Activated T-cell treated with anti-CD3 and anti-CD28 coated beads for 48 hours (primary cell): ENCODE measurements around the gene CHRNB2.
A peak's percentile ranks its signal among the peaks of the same experiment; 100 is the strongest.

Experiments
- DNase-seq: peaks from one replicate; pipeline ENCODE4 v3.0.0-alpha.2; 2020; ENCODE audit warnings: low read depth

The CHRNB2 gene

DNA sequence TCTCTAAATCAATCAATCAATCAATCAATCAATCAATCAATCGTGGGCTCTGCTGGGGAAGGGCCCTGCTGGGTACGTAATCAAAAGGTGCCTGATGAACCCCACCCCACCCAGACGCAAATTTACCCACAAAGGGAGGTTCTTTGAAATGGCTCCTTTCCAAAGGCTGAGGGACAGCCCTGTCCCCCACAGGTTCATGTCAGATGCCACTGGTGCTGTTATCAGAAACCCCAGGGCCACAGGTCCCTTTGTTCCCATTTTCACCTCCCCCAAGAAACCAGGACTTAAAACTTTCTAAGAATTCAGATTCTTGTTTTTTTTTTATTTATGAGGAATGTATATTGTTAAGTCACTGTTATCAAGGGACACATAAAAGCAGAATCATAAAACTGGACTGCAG, 14.2 kb downstream of the CHRNB2 start:
- DNase-seq = no peak

DNA sequence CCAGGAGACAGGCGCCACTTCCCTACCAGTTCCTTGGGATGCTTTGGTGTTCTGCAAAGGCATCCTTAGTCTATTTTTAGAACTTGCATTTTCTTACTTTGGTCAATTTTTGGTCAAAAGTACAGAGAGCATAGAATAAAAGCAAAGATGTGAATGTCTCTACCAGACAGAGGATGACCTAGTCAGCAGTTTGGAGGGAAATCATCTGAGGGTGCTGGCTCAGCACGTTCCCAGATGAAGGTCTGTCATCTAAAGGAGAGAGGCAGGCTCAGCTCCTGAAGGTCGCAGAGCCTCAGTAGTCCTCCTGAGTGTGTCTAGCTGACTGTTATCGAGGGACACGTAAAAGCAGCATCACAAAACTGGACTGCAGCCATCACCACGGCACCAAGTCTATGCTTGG, 15.3 kb downstream of the CHRNB2 start:
- no peak for DNase-seq

DNA sequence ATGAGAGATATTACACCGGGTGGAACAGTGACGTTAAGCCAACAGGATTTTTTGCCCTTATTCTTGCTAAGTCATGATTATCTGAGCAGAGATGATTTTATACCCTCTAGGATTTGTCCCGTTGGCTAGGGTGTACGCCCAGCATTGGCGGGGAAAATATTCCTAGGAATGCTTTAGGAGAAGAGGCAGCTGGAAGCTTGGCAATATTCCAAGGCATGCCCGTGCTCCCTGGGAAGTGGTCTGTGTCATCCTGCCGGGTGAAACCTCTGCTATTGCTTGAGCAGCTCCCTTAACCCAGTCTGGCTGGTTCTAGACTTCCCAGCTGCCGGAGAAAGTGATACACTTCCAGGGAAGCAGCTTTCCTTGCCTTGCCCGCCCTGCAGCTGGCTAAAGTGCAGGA, 16.2 kb downstream of the CHRNB2 start:
- DNase-seq = no peak

DNA sequence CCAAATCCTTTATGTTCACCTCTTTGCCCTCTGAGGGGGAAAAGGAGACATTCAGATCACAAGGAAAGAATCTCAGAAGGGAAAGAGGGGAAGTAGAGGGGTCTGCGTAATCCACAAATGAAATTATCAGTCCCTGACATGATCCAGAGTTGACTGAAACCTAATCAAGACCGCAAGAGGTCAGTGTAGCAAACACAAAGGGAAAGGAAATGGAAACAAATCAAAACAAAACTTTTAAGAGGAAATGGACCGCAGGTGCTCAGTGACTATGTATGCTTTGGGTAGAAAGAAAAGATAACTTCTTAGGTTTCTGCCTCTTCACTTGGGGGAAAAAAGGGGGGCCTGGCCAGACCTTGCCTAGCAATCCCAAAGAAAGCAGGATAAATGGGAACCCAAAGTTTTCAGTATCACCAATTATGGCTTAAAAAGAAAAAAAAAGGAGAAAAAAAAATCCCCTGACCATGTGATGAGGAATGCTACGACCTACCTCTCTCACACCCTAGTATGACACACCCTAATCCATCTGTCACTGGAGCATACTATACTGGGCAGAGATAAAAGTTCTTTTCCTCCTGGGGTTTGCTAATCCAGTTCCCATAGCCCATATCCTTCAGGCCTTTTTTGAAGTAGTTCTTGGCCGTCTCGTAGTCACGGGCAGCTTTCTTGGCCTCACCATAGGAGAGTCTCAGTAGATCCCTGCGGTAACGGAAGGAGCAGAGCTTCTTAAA, 16.9 kb downstream of the CHRNB2 start:
- no peak for DNase-seq

DNA sequence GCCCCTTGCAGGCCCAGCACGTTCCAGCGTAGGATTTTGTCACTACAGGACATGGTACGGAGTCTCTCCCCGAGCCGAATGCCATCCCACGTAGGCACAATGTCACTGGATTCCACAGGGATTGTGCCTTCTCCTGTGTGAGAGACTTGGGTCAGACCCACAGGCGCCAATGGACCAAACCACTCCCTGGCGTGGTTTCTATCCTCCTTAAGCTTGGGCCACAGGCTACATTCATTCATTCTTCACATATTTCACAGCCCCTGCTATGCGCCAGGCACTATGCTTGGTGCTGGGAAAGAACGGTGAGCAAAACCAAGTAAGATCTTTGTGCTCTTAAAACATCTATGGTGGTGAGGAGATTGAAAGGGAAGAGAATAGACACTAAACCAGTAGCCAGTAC, 18.7 kb downstream of the CHRNB2 start:
- DNase-seq = no peak

DNA sequence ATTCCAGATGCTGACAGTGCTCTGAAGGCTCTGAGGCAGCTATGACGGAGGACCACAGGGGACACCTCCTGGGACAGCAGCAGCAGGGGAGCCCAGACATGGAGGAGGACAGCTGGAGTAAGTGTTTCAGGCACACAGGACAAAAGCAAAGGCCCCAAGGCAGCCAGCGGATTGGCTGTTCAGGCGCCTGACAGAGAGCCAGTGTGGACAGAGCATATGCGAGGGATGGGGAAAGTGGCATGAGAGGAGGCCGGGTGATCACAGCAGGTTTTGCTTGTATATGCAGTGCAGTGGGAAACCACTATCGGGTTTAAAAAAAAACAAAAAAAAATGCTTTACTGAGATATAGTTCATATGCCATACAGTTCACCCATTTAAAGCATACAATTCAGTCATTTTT, 19.1 kb downstream of the CHRNB2 start:
- DNase-seq = no peak

DNA sequence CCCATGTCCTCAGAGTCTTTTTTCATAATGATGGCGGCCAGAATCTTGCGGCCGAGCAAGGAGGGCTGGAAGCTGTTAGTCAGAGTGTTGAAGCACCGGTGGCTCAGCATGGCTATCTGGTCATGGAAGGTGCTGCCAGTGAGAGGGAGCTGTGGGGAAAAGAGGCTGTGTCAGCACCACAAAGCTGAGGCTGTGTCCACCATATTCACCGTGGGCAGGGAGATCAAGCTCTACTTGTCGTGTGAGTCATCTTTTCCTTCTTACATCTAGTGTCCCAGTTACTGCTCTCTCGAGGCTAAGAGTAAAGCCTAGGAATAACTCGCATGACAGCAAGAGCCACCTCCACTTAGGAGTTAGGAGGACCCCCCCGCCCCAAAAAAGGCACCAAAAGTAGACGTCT, 22.2 kb downstream of the CHRNB2 start:
- DNase-seq = no peak

DNA sequence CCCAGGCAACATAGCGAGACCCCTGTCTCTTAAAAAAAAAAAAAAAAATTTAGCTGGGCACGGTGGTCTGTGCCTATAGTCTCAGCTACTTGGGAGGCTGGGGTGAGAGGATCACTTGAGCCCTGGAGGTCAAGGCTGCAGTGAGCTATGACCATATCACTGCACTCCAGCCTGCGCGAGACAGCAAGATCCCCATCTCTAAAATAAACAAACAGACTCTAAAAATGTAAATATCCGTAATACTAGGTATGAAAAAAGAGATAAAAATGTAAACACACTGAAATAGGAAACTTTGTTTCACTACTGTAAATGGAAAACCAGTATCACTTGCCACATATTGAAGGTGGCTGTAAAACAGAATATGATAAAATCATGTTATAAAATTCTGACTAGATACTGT, 23.2 kb downstream of the CHRNB2 start:
- no peak for DNase-seq

DNA sequence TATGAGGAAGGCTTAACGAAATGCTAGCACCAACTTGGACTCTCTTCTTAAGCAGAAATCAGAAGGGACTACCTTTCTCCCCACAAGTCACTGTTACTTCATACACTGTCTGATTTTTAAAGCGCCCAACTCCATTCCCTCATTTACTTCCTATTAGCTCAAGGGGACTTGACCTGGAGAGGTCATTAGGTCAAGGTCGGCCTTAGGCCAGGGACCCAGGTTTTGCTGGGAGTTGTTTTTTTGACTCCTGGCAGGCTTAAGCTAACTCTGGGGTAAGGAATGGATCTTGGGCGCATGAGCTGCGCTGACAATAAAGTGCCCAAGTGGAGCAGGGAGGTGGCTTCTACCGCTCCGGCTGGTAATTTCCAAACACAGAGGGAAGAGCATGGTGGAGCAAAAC, 23.6 kb downstream of the CHRNB2 start:
- DNase-seq = no peak

DNA sequence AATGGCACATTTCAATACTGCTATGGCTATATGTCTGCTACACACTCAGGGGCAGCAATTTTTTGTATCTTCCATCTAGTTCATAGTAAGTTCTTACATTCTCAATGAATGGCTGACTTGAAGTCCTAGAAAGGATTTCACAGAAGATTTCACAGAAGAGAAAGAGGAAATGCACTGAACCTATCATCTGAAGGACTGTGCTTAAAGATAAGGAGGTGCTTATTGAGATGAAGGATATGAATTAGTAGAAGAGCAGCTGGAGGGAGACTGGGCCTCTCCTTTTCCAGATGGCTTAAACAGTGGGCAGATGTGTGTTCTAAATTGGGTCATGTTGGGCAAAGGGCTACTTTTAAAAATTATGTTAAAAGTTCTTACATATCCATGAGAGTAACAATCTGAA, 25.8 kb downstream of the CHRNB2 start:
- no peak for DNase-seq

DNA sequence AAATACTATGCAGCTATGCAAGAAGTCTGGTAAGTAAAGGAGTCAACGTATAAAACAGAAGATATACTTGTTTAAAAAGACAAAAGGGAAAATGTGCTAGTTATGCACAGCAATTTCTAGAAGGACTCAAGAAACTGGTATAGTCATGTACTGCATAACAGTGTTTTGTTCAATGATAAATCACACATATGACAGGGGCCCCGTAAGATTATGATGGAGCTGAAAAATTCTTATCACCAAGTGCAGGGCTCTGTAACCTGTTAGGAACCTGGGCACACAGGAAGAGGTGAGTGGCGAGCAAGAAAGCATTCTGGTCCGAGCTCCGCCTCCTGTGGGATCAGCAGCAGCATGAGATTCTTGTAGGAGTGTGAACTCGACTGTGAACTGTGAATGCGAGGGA, 27.2 kb downstream of the CHRNB2 start:
- DNase-seq = no peak

DNA sequence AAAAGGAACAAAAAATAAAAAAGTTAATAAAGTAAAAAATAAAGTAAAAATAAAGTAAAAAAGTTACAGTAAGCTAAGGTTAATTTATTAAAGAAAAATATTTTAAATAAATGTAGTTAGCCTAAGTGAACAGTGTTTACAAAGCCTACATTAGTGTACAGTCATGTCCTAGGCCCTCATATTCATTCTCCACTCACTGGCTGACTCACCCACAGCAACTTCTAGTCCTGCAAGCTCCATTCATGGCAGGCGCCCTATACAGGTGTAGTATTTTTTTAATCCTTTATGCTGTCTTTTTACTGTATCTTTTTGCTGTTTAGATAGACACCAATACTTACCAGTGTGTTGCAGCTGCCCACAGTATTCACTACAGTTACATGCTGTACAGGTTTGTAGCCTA, 28.0 kb downstream of the CHRNB2 start:
- no peak for DNase-seq

DNA sequence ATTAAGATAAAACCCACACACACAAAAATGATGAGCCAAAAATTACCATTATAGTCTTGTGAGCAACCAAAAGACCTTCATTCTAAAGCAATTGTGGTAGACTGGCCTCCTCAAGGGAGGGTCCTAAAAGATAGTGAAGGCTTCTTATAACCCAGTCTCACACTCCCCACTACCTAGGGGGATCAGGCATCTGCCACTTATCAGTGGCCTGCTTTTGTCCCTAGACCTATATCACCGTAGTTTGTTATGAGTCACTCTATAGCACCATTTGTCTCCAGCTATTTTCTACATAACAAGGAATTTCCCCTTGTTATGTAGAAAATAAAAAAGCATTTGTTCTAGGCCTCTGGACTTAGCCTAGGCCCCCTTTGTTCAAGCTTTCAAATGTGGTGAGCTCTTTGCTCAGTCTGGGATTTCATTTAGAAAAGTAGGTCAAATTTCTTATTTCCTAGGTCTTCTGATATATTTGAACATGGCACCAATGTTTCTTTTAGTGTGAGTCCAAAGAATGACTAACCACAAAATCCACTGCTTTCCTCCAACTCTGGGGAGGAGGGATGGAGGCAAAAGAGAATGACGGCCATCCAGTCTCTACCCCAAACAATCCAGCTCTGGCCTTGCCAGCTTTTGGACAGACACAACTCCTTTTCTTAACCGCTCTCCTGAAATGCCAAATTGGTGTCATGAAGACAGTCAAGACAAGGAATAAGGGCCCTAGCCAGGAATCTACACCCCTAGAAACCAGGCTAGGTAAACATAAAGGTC, 31.5 kb downstream of the CHRNB2 start:
- no peak for DNase-seq

DNA sequence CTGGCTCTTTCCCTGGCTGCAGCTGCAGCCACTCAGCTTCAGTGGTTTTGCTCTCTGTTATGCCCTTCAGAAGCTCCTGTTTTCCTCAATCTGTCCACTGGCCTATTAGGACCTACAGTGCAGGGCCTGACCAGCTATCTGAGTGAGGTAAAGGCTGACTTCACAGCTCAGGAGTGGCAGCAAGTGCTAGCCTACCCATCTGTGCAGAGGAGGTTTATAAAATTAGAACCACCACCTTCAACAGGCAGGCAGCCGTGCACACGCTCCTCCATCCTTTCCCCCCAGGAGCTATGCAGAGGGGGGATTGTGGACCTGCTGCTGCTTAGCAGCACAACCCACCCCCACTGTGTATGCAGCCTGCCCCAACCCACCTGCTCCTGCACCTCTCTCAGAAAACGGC, 32.1 kb downstream of the CHRNB2 start:
- DNase-seq = no peak

DNA sequence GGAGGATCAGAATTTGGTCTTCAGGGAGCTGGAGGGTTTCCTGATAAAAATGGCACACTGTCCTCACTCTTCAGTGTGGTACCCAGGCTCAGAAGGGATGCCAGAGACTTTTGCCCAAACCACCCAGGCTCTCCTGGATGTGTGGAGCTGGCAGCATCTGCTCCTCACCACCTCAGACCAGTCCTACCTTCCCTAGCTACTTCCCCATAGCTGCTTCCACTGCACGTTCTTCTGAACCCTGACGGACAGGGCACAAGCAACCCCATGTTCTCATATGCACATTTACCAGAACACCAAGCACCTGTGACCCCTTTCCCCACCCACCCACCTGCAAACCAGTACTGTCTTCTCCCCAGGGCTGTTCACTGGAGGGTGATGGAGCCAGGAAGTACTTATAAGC, 35.7 kb downstream of the CHRNB2 start:
- DNase-seq = no peak

DNA sequence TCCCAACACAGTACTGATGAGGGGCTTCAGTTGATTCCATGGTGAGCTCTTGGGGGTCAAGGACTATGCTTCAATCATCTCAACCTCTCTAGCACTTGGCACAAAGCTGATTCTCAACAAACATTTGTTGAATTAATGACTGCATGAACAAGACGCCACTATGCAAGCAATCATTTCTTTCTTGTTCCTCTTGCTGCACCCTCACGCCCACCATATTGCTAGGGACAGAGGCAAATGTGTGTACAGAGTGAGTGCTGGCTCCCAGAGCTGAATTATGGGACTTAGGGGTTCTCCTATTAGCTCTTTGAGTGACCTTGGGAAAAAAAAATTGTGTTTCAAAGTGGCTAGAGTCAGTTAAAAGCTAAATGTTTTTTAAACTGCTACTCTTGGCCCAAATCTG, 38.0 kb downstream of the CHRNB2 start:
- DNase-seq = no peak

DNA sequence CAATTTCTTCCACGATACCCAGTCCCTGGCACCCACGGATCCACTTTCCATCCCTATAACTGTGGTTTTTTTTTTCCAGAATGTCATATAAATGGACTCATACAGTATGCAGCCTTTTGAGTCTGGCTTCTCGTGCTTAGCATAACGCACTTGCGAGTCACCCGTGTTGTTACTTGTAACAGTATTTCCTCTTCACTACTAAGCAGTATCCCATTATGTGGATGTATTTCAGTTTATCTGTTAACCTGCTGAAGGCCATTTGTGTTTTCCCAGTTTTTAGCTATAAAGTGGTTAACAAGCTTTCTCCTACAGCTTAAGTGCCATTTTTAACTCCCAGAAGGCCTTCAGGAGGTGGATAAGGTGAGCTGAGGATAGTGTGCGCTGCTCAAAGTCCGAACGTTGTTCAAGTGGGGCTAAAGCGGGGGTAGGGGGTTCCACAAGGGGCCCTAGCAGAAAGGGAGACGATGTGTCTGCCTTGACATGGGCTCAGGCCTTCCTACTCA, 39.6 kb downstream of the CHRNB2 start:
- DNase-seq = no peak

DNA sequence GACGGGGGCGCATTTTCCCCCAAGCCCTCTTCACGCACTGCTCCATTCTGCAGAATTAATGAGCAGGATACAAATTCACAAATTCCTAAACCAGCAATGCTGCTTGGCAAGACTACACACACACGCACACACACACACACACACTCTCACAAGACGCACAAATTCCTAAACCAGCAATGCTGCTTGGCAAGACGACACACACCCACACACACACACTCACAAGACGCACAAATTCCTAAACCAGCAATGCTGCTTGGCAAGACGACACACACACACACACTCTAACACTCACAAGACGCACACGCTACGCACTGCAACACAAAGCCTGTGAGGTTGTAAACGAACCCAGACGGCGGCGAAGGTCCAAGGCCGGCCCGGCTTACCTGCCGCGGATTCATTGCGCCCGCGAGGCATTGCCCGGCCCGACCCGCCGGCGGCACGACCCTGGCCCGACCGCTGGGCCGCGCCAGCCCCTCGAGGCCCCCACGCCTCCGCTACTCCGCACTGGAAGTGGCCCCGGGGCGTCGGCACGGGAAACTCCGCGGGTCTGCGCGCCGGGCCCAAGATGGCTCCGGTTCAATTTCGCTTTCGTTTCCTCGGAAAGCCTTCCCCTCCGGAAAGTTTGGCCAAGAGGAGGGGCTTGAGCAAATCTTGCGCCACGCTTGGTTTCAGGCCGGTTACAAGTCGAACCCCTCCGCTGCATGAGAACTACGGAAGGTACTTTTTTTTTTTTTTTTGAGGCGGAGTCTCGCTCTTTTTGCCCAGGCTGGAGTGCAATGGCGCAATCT, 40.2 kb downstream of the CHRNB2 start, which contains the start of gene ADAR:
Gene ADAR, minus strand, starts transcription at position 578 of the 788 bp plus-strand sequence. Its CDS starts 180 bp downstream, at position 398.
- DNase-seq = peak; percentile 85

DNA sequence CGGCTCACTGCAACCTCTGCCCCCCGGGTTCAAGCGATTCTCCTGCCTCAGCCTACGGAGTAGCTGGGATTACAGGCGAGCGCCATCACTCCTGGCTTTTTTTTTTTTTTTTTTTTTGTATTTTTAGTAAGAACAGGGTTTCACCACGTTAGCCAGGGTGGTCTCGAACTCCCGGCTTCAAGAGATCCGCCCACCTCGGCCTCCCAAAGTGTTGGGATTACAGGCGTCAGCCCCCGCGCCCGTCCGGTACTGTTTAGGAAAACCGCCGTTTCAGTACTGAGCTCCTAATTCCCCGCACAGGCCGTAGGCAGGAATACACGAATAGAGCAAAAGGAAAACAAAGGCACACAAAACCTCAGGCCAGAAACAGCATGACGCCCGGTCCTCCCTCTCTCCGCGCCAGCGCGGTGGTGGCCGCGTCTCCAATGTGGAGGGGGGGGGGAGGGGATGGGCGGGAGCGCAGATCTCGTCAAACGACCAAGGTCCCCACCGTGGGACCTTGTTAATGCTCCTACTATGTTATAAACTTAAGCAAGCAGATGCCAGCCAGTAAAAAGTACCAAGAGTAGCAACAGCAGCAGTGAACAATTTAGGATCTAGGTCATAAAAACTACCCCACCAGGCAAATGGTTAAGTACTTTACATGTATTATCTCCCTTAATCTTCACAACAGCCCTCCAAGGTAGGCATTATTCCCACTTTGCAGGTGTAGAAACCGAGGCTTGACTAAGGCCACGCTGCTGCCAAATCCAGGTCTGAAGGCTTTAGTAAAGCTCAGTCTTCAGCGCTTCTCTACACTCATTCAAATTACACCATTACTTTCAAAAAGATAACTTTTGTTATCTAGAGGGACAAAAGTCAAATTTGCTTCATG, 41.1 kb downstream of the CHRNB2 start:
- DNase-seq = peak; percentile 27

DNA sequence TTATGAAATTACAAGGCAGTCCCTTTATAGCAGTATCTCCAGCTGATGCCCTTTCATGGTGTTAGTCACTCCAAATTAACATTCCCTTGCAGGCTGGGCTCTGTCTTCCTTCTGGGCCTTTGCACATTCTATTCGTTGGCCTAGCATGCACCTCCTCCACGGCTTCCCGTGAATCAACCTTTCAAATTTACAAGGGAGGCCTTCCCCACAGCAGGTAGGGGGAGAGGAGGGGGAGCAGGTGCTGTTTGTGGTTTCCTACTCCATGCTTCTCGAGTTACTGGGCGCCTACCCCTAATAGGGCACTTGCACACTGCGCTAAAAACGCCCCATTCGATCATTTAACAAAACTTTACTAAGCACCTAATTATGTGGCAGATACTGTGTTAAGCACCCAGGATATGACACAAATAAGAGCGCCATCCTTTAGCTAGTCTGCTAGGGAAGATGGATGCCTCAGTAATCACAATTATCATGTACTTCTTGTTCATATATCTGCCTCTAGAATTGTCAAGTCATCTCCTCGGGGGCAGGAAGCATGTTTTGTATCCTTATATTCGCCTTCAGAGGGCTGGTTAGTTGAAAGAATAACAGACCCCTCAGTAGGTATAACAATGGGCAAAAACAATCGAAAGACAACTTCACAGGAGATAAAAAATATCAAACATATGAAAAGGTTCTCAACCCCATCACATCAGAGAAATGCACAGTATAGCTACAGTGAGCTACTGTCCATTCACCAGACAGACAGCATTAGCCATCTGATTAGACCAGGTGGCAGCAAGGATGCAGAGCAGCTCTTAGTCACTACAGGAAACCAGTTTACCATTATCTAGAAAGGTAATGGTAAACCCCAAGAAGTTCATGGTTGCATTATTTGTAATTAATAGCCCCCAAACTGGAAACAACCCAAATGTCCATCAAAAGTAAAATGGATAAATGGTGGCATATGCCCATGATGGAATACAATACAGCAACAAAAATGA, 42.1 kb downstream of the CHRNB2 start:
- DNase-seq = no peak
